Kidney capillary endothelial cell (primary cell): Measurements from ENCODE around the gene MIP.
"Not testable (repeated sequence)": the region's sequence is repeated elsewhere in the genome, so short reads cannot be mapped to it uniquely, and the experiment has no call there.

ENCODE experiments used
- DNase-seq: peaks from one replicate; pipeline ENCODE4 v3.0.0-alpha.2; 2018; ENCODE audit warnings: low spot score

MIP gene

GRCh38 chr12:56468216-56469006 is 14.0 kb upstream of the MIP start, which contains the start of gene SPRYD4:
Gene SPRYD4, plus strand, starts transcription at chr12:56468578. Its CDS starts 14 bp downstream, at chr12:56468592.
- peak; percentile 91 for DNase-seq

- no peak for DNase-seq
Measured at GRCh38 chr12:56462565-56462964, 8.1 kb upstream of the MIP start.

GRCh38 chr12:56461235-56462159 is 7.0 kb upstream of the MIP start:
- DNase-seq: peak; percentile 56

GRCh38 chr12:56457817-56458216 is 3.4 kb upstream of the MIP start:
- DNase-seq: no peak

GRCh38 chr12:56451147-56451546 is 3.3 kb downstream of the MIP start:
- no peak for DNase-seq

GRCh38 chr12:56450241-56450640 is 4.2 kb downstream of the MIP start:
- no peak for DNase-seq

- no peak for DNase-seq
Measured at GRCh38 chr12:56449622-56449984, 4.9 kb downstream of the MIP start.

GRCh38 chr12:56448860-56449621 is 5.4 kb downstream of the MIP start, which contains the start of gene TIMELESS:
Gene TIMELESS, minus strand, starts transcription at chr12:56449426. Its CDS starts 15,256 bp downstream, at chr12:56434170.
- DNase-seq: peak; percentile 91

GRCh38 chr12:56443208-56443607 is 11.2 kb downstream of the MIP start:
- DNase-seq: not testable (repeated sequence)

- no peak for DNase-seq
Measured at GRCh38 chr12:56437430-56438176, 16.9 kb downstream of the MIP start.

- no peak for DNase-seq
Measured at GRCh38 chr12:56434828-56435227, 19.6 kb downstream of the MIP start.

GRCh38 chr12:56431850-56432249 is 22.6 kb downstream of the MIP start:
- no peak for DNase-seq

- DNase-seq: no peak
Measured at GRCh38 chr12:56431288-56431687, 23.2 kb downstream of the MIP start.

- DNase-seq: no peak
Measured at GRCh38 chr12:56425940-56426438, 28.5 kb downstream of the MIP start.

- no peak for DNase-seq
Measured at GRCh38 chr12:56425193-56425592, 29.3 kb downstream of the MIP start.

- no peak for DNase-seq
Measured at GRCh38 chr12:56420411-56420810, 34.0 kb downstream of the MIP start.

- no peak for DNase-seq
Measured at GRCh38 chr12:56417739-56418138, 36.7 kb downstream of the MIP start.

- no peak for DNase-seq
Measured at GRCh38 chr12:56414401-56414800, 40.1 kb downstream of the MIP start.

- DNase-seq: no peak
Measured at GRCh38 chr12:56413392-56413791, 41.1 kb downstream of the MIP start.

GRCh38 chr12:56411781-56412639 is 42.4 kb downstream of the MIP start:
- DNase-seq: no peak
